Parathyroid adenoma (tissue), 2 donors: ENCODE measurements around the gene SEPTIN1.

ENCODE experiments used
- H2AFZ ChIP-seq: fragments of 300-600 bp; sonication (generic); one replicate; pipeline ENCODE4 v1.7.0; 2017; ENCODE audit warnings: antibody characterized with exemption, mild to moderate bottlenecking
- H3K27ac ChIP-seq: fragments of 300-600 bp; sonication (generic); one replicate; pipeline ENCODE4 v1.7.0; 2017
- H3K27me3 ChIP-seq: fragments of 300-600 bp; sonication (generic); one replicate; pipeline ENCODE4 v1.7.0; 2017; ENCODE audit warnings: low read length; ENCODE audit not compliant: control insufficient read depth, insufficient read depth
- H3K36me3 ChIP-seq: fragments of 300-600 bp; sonication (generic); one replicate; pipeline ENCODE4 v1.7.0; 2017; ENCODE audit warnings: low read length; ENCODE audit not compliant: control insufficient read depth, insufficient read depth
- H3K4me1 ChIP-seq: fragments of 300-600 bp; sonication (generic); one replicate; pipeline ENCODE4 v1.7.0; 2017; ENCODE audit warnings: control low read depth
- H3K4me2 ChIP-seq: fragments of 300-600 bp; sonication (generic); one replicate; pipeline ENCODE4 v1.7.0; 2017; ENCODE audit warnings: low read length
- H3K4me3 ChIP-seq: fragments of 300-600 bp; sonication (generic); one replicate; pipeline ENCODE4 v1.7.0; 2017; ENCODE audit warnings: low read depth, low read length
- H3K79me2 ChIP-seq: fragments of 300-600 bp; sonication (generic); one replicate; pipeline ENCODE4 v1.7.0; 2017; ENCODE audit warnings: control low read depth
- H3K9ac ChIP-seq: fragments of 300-600 bp; sonication (generic); one replicate; pipeline ENCODE4 v1.7.0; 2017; ENCODE audit warnings: mild to moderate bottlenecking
- H3K9me3 ChIP-seq: fragments of 300-600 bp; sonication (generic); one replicate; pipeline ENCODE4 v1.7.0; 2017; ENCODE audit warnings: low read length; ENCODE audit not compliant: control insufficient read depth
- CTCF ChIP-seq: fragments of 300-600 bp; sonication (generic); IDR thresholded peaks from one replicate; pipeline ENCODE4 v1.7.0; 2017; ENCODE audit warnings: antibody characterized with exemption, mild to moderate bottlenecking
- donor health status: primary hyperparathyroidism.

Gene SEPTIN1

GRCh38 chr16:30355144-30355953, 27.0 kb downstream of the SEPTIN1 start, which contains the start of gene CD2BP2:
Gene CD2BP2, minus strand, starts transcription at chr16:30355308. Its CDS starts 627 bp downstream, at chr16:30354681.
- H3K9ac ChIP-seq, result peak within 1 kb of the TSS; percentile 68
- H3K27me3 ChIP-seq, result no peaks in the 10 kb centered on the region
- H3K79me2 ChIP-seq, result no peaks in the 10 kb centered on the region
- peak within 1 kb of the TSS; percentile 90 for H3K4me3 ChIP-seq
- H2AFZ ChIP-seq, result peak within 1 kb of the TSS; percentile 82
- H3K4me1 ChIP-seq, result peaks cover 6% of the 10 kb centered on the region
- peak within 1 kb of the TSS; percentile 96 for H3K27ac ChIP-seq
- peak within 1 kb of the TSS; percentile 87 for H3K4me2 ChIP-seq
- no peak for TF ChIP-seq CTCF
- H3K36me3 ChIP-seq, result no peaks in the 10 kb centered on the region
- no peaks in the 10 kb centered on the region for H3K9me3 ChIP-seq

GRCh38 chr16:30354423-30355143, 27.8 kb downstream of the SEPTIN1 start:
- no peaks in the 10 kb centered on the region for H3K9me3 ChIP-seq
- no peak for TF ChIP-seq CTCF
- no peaks in the 10 kb centered on the region for H3K79me2 ChIP-seq
- peak overlapping the region; percentile 82 for H2AFZ ChIP-seq
- peak overlapping the region; percentile 68 for H3K9ac ChIP-seq
- H3K27me3 ChIP-seq, result no peaks in the 10 kb centered on the region
- H3K36me3 ChIP-seq, result no peaks in the 10 kb centered on the region
- peak overlapping the region; percentile 96 for H3K27ac ChIP-seq
- peak overlapping the region; percentile 90 for H3K4me3 ChIP-seq
- H3K4me2 ChIP-seq, result peak overlapping the region; percentile 85
- H3K4me1 ChIP-seq, result peaks cover 6% of the 10 kb centered on the region

DNA sequence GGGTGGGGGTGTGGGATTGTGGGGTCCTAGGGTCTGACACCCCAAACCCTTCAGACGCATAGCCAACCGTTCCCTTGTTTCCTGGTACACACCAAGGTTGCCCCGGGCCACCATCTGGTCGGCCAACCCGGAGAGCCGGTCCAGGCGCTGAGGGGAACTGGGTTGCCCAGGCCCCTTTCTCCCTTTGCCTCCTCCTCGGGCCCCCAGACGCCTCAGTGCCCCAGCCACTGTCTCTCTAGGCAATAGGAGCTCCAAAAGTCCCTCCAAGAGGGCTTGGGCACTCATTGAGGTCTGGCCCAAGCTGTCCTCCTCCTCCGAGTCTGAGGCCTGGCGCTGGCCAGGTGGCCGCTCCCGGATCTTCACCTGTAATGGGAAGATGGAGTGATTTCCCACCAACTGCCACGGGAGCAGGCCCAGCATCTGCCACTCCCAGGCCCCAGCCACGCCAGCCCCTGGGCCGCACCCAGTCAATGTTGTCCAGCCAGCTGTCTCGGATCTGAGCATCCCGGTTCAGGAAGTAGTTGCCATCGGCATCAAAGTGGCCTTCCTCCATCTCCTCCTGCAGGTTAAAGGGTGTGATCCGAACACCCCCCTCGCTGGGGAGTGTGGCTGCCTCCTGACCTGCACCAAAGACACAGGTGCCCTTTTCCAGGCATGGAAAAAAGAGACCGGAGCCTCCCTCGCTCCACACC, 28.8 kb downstream of the SEPTIN1 start:
- peak overlapping the region; percentile 90 for H3K4me3 ChIP-seq
- no peaks in the 10 kb centered on the region for H3K79me2 ChIP-seq
- peaks cover 6% of the 10 kb centered on the region for H3K4me1 ChIP-seq
- no peaks in the 10 kb centered on the region for H3K9me3 ChIP-seq
- H3K27me3 ChIP-seq, result no peaks in the 10 kb centered on the region
- no peak for TF ChIP-seq CTCF
- H3K27ac ChIP-seq, result no peak overlapping the region
- no peak overlapping the region for H3K4me2 ChIP-seq
- H3K9ac ChIP-seq, result no peak overlapping the region
- H3K36me3 ChIP-seq, result no peaks in the 10 kb centered on the region
- no peak overlapping the region for H2AFZ ChIP-seq

- no peak overlapping the region for H3K27ac ChIP-seq
- no peak overlapping the region for H2AFZ ChIP-seq
- peaks cover 6% of the 10 kb centered on the region for H3K4me1 ChIP-seq
- no peak overlapping the region for H3K4me2 ChIP-seq
- TF ChIP-seq CTCF, result peak; percentile 12
- no peak overlapping the region for H3K9ac ChIP-seq
- no peaks in the 10 kb centered on the region for H3K9me3 ChIP-seq
- H3K27me3 ChIP-seq, result no peaks in the 10 kb centered on the region
- no peaks in the 10 kb centered on the region for H3K36me3 ChIP-seq
- H3K79me2 ChIP-seq, result no peaks in the 10 kb centered on the region
- no peak overlapping the region for H3K4me3 ChIP-seq
These were observed 29.6 kb downstream of the SEPTIN1 start for GRCh38 chr16:30352488-30353401.
